ENCODE data around the gene PCK1. TPM values are rescaled to one million over a fixed set of nuclear protein-coding genes. Genes with fewer than 3 reads are reported as not detected.

PCK1 gene
- total and polyA plus RNA-seq, 2 donors (not counting 3 experiments of a cell fraction or from before 2014, with no cell fraction given), result not detected

DNA sequence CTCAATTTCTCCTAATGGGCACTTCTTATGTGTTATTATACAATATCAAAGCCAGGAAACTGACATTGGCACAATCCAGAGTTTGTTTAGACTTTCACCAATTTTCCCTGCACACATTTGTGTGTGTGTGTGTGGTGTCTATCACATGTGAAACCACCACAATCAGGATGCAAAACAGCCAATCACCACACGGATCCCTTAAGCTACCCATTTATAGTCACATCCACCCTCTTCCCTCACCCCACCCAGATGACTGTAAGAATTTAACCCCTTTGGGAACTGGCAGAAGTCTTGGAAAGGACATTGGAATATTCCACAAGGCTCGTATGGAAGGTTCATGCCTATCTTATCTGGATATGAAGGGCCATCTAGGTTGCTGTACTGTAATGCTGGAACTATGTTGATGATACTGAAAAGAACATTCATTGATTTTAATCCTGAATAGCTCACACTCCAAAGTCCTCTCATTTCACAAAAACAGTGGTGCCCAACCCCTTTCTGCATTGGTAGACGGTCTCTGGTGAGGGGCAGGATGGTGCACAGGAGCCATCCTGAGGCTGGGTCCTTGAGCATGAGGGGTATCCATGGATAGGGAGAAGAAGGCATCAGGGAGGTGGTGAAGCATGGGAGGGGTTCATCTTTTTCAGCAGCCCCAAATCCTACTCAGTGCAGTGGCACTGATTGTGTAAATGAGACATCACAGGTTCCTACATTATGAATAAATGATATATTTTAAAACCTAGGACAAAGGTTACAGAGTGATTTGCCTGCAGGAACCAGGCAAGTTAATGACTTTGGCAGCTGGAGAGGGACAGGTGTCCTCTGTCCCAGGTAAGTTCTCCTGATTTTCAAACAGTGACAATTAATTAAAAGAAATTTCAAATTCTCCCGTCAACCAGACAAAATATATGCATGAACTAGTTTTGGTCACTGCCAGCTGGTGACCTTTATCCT, 23.9 kb upstream of the PCK1 start:
- no peak for DNase-seq (ENCODE audit: low read depth, low spot score)
- Histone ChIP-seq H3K27ac (ENCODE audit: insufficient read depth, low read depth, low read length) (no peak overlapping the region), H2AFZ (ENCODE audit: low read depth, low read length) (no peak overlapping the region), H3K36me3 (ENCODE audit: control insufficient read depth in 2 of 2, extremely low read depth in 1 of 2, insufficient read depth in 2 of 2, low read length in 2 of 2) (no peaks in the 10 kb centered on the region), H3K9me3 (replicated peaks; ENCODE audit: control insufficient read depth, insufficient read depth, low read length) (no peaks in the 10 kb centered on the region), H3K4me1 (ENCODE audit: control insufficient read depth, extremely low read depth, insufficient read depth, low read length) (no peaks in the 10 kb centered on the region), H3K9ac (replicated peaks; ENCODE audit: extremely low read depth, insufficient read depth, low read length) (no peak overlapping the region), H4K20me1 (replicated peaks; ENCODE audit: control insufficient read depth, extremely low read depth, insufficient read depth, low read length) (no peaks in the 10 kb centered on the region), H3K9me1 (replicated peaks; ENCODE audit: control insufficient read depth, extremely low read depth, insufficient read depth, low read length) (no peaks in the 10 kb centered on the region), H3K27me3 (ENCODE audit: control insufficient read depth in 2 of 2, insufficient read depth in 2 of 2, low read length in 2 of 2) (peaks cover 0 to 1% of the 10 kb centered on the region in 2 experiments), H3K4me3 (replicated peaks in 1 of 3; ENCODE audit: insufficient read depth in 1 of 3, low read depth in 1 of 3, low read length in 3 of 3) (no peak overlapping the region), H3K4me2 (ENCODE audit: insufficient read depth, low read length) (no peak overlapping the region), H3K79me2 (ENCODE audit: control insufficient read depth, insufficient read depth, low read length) (no peaks in the 10 kb centered on the region)
- CTCF ChIA-PET, result no interaction called here
- POLR2A ChIA-PET, result interaction anchor here (0.7 kb wide), 1 partner anchor 360 kb away, joined by 3 read pairs; no protein-coding TSS in a partner anchor
- TF ChIP-seq, protein P1, sequence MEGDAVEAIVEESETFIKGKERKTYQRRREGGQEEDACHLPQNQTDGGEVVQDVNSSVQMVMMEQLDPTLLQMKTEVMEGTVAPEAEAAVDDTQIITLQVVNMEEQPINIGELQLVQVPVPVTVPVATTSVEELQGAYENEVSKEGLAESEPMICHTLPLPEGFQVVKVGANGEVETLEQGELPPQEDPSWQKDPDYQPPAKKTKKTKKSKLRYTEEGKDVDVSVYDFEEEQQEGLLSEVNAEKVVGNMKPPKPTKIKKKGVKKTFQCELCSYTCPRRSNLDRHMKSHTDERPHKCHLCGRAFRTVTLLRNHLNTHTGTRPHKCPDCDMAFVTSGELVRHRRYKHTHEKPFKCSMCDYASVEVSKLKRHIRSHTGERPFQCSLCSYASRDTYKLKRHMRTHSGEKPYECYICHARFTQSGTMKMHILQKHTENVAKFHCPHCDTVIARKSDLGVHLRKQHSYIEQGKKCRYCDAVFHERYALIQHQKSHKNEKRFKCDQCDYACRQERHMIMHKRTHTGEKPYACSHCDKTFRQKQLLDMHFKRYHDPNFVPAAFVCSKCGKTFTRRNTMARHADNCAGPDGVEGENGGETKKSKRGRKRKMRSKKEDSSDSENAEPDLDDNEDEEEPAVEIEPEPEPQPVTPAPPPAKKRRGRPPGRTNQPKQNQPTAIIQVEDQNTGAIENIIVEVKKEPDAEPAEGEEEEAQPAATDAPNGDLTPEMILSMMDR (IDR thresholded peaks at IDR 0.05; ENCODE audit: extremely low read depth in 1 of 2, insufficient read depth in 1 of 2, low read depth in 1 of 2, low read length in 2 of 2), result no peak
- TF ChIP-seq, protein P2, sequence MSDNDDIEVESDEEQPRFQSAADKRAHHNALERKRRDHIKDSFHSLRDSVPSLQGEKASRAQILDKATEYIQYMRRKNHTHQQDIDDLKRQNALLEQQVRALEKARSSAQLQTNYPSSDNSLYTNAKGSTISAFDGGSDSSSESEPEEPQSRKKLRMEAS (IDR thresholded peaks at IDR 0.05; ENCODE audit: insufficient read depth, insufficient read length), result no peak
- no peak for TF ChIP-seq GATA2 (IDR thresholded peaks at IDR 0.05; ENCODE audit: insufficient read depth, insufficient read length, low read depth, low read length)
- TF ChIP-seq JUN (IDR thresholded peaks at IDR 0.05; ENCODE audit: borderline replicate concordance, insufficient read depth, insufficient read length, low read depth), result no peak
- TF ChIP-seq MYC (IDR thresholded peaks at IDR 0.05; ENCODE audit: low read depth, low read length), result no peak
- TF ChIP-seq FOS (IDR thresholded peaks at IDR 0.05; ENCODE audit: borderline replicate concordance, insufficient read depth, low read length), result no peak
- TF ChIP-seq EZH2 (IDR thresholded peaks at IDR 0.05; ENCODE audit: borderline replicate concordance, low read depth, low read length, severe bottlenecking), result no peak
- TF ChIP-seq POLR2A (IDR thresholded peaks at IDR 0.05; ENCODE audit: low read depth, low read length), result no peak
- TF ChIP-seq POLR2AphosphoS5 (IDR thresholded peaks at IDR 0.05; ENCODE audit: insufficient read depth, low read depth, low read length), result no peak
- BruUV-seq (replicated peaks), result no TSS peak
- dilution Hi-C loops (cut with MboI; ENCODE audit: extremely low pct_ligation_motif_present, low sequenced_read_pairs), result no loop called here
- no peak for FAIRE-seq
- intact Hi-C loops (cut with micrococcal nuclease), result no loop called here

All from endothelial cell of umbilical vein (primary cell).